ENCODE results near the gene TIAM1. TPM values are rescaled to one million over a fixed set of nuclear protein-coding genes. Genes with fewer than 3 reads are reported as not detected.

Gene TIAM1
- total RNA-seq, 1 donor from 2014 or later, result 17.8 TPM

DNA sequence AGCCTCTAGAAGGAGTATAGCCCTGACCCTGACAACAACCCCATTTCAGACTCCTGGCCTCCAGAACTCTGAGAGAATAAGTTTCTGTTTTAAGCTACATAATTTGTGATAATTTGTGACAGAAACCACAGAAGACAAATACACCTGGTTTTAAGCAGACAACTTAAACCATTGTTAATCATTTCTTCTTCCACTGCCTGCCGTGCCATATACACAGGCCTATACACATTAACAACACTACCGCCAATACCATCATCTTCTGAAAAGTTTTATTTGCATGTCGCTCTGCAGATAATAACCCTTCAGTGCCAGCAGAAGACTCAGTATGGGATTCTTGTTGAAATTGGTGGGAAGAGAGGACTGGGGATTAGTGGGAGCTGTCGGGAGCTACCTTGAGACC, 265.8 kb downstream of the TIAM1 start:
- peaks cover 3% of the 10 kb centered on the region for H3K9me3 Mint-ChIP-seq (ENCODE audit: unreplicated experiment)
- no peaks in the 10 kb centered on the region for H3K9me3 ChIP-seq (ENCODE audit: insufficient read depth, low read depth, low read length)
- no peaks in the 10 kb centered on the region for H3K79me2 ChIP-seq (ENCODE audit: insufficient read depth, low read length)
- H2AFZ ChIP-seq (ENCODE audit: low read depth, low read length), result no peak overlapping the region
- H3K9ac ChIP-seq (ENCODE audit: low read length), result no peak overlapping the region
- no peaks in the 10 kb centered on the region for H3K36me3 Mint-ChIP-seq (ENCODE audit: low read depth, unreplicated experiment)
- H4K20me1 ChIP-seq (ENCODE audit: insufficient read depth, low read length), result no peaks in the 10 kb centered on the region
- DNase-seq (ENCODE audit: low read depth) (no peak), FAIRE-seq (no peak)
- H3K27ac ChIP-seq (ENCODE audit: low read depth, low read length), result no peak overlapping the region
- H3K4me1 Mint-ChIP-seq (ENCODE audit: low read depth, unreplicated experiment), result no peaks in the 10 kb centered on the region
- no peak overlapping the region for H3K4me3 Mint-ChIP-seq (ENCODE audit: unreplicated experiment)
- no peak overlapping the region for H3K27ac Mint-ChIP-seq (ENCODE audit: unreplicated experiment)
- no peaks in the 10 kb centered on the region for H3K36me3 ChIP-seq (ENCODE audit: insufficient read depth, low read length)
- no peak for TF ChIP-seq EZH2 (IDR thresholded peaks at IDR 0.05; ENCODE audit: insufficient read depth, low read length)
- H3K27me3 Mint-ChIP-seq (ENCODE audit: low read depth, unreplicated experiment), result peaks cover 10% of the 10 kb centered on the region
- no peak overlapping the region for H3K4me2 ChIP-seq (ENCODE audit: low read length)
- no peaks in the 10 kb centered on the region for H3K4me1 ChIP-seq (ENCODE audit: insufficient read depth, low read length)
- no peak overlapping the region for H3K4me3 ChIP-seq (ENCODE audit: insufficient read depth, low read depth, low read length)
- H3K27me3 ChIP-seq (ENCODE audit: insufficient read depth, low read length), result no peaks in the 10 kb centered on the region

DNA sequence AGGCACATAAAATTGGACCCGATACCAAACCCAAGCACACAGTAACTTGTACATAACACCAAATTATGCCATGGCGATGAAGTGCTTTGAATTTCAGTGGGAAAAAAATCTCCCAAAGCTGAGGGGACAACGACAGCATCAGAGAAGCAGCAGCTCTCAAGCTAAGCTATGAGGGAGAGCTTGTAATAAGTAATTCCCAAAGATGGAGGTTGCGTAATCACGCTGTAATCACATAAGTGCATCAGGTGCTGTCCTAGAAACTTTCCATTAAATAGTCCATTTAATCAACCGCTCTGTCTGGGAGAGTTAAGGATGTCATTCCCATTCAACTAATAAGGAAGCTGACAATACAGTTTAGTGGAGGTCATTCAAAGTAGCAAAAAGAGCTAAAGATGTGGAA, 268.2 kb downstream of the TIAM1 start:
- Mint-ChIP-seq H3K27ac (ENCODE audit: unreplicated experiment) (no peak overlapping the region), H3K27me3 (ENCODE audit: low read depth, unreplicated experiment) (peaks cover 10% of the 10 kb centered on the region), H3K36me3 (ENCODE audit: low read depth, unreplicated experiment) (no peaks in the 10 kb centered on the region), H3K4me1 (ENCODE audit: low read depth, unreplicated experiment) (no peaks in the 10 kb centered on the region), H3K9me3 (ENCODE audit: unreplicated experiment) (peaks cover 3% of the 10 kb centered on the region), H3K4me3 (ENCODE audit: unreplicated experiment) (no peak overlapping the region)
- no peak overlapping the region for H3K4me2 ChIP-seq (ENCODE audit: low read length)
- no peak for DNase-seq (ENCODE audit: low read depth)
- H3K4me3 ChIP-seq (ENCODE audit: insufficient read depth, low read depth, low read length), result no peak overlapping the region
- H3K27me3 ChIP-seq (ENCODE audit: insufficient read depth, low read length), result no peaks in the 10 kb centered on the region
- H4K20me1 ChIP-seq (ENCODE audit: insufficient read depth, low read length), result no peaks in the 10 kb centered on the region
- no peak overlapping the region for H2AFZ ChIP-seq (ENCODE audit: low read depth, low read length)
- H3K9me3 ChIP-seq (ENCODE audit: insufficient read depth, low read depth, low read length), result no peaks in the 10 kb centered on the region
- no peaks in the 10 kb centered on the region for H3K36me3 ChIP-seq (ENCODE audit: insufficient read depth, low read length)
- no peaks in the 10 kb centered on the region for H3K79me2 ChIP-seq (ENCODE audit: insufficient read depth, low read length)
- no peaks in the 10 kb centered on the region for H3K4me1 ChIP-seq (ENCODE audit: insufficient read depth, low read length)
- TF ChIP-seq EZH2 (IDR thresholded peaks at IDR 0.05; ENCODE audit: insufficient read depth, low read length), result no peak
- TF ChIP-seq, protein P1, sequence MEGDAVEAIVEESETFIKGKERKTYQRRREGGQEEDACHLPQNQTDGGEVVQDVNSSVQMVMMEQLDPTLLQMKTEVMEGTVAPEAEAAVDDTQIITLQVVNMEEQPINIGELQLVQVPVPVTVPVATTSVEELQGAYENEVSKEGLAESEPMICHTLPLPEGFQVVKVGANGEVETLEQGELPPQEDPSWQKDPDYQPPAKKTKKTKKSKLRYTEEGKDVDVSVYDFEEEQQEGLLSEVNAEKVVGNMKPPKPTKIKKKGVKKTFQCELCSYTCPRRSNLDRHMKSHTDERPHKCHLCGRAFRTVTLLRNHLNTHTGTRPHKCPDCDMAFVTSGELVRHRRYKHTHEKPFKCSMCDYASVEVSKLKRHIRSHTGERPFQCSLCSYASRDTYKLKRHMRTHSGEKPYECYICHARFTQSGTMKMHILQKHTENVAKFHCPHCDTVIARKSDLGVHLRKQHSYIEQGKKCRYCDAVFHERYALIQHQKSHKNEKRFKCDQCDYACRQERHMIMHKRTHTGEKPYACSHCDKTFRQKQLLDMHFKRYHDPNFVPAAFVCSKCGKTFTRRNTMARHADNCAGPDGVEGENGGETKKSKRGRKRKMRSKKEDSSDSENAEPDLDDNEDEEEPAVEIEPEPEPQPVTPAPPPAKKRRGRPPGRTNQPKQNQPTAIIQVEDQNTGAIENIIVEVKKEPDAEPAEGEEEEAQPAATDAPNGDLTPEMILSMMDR (IDR thresholded peaks at IDR 0.05; ENCODE audit: insufficient read depth, low read depth, low read length), result no peak
- H3K9ac ChIP-seq (ENCODE audit: low read length), result no peak overlapping the region
- no peak overlapping the region for H3K27ac ChIP-seq (ENCODE audit: low read depth, low read length)
- no peak for FAIRE-seq

DNA sequence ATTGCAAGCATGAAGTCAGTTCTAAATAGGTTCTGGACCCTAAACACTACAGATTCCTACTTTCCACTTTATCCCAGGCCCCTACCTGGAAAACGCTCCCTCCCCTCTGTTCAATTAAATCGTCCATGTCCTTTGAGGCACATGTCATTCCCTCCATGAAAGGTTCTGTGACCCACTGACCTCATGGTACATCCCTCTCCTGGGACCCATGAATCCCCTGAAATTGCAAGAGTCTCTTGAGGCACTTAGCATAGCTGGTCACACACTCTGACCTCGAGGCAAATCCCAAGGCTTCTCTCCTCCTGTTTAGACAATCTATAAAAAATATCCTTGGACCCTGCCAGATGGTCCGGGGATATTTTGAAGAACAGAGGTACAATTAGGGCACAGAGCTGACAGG, 271.5 kb downstream of the TIAM1 start:
- H3K9me3 ChIP-seq (ENCODE audit: insufficient read depth, low read depth, low read length), result no peaks in the 10 kb centered on the region
- H3K4me1 ChIP-seq (ENCODE audit: insufficient read depth, low read length), result no peaks in the 10 kb centered on the region
- DNase-seq (ENCODE audit: low read depth) (no peak), FAIRE-seq (no peak)
- H3K36me3 Mint-ChIP-seq (ENCODE audit: low read depth, unreplicated experiment), result no peaks in the 10 kb centered on the region
- H3K9ac ChIP-seq (ENCODE audit: low read length), result no peak overlapping the region
- H4K20me1 ChIP-seq (ENCODE audit: insufficient read depth, low read length), result no peaks in the 10 kb centered on the region
- no peaks in the 10 kb centered on the region for H3K79me2 ChIP-seq (ENCODE audit: insufficient read depth, low read length)
- H3K4me2 ChIP-seq (ENCODE audit: low read length), result no peak overlapping the region
- no peaks in the 10 kb centered on the region for H3K36me3 ChIP-seq (ENCODE audit: insufficient read depth, low read length)
- H3K27me3 Mint-ChIP-seq (ENCODE audit: low read depth, unreplicated experiment), result peaks cover 10% of the 10 kb centered on the region
- H3K27ac Mint-ChIP-seq (ENCODE audit: unreplicated experiment), result no peak overlapping the region
- no peak overlapping the region for H3K4me3 Mint-ChIP-seq (ENCODE audit: unreplicated experiment)
- H3K4me1 Mint-ChIP-seq (ENCODE audit: low read depth, unreplicated experiment), result no peaks in the 10 kb centered on the region
- H3K4me3 ChIP-seq (ENCODE audit: insufficient read depth, low read depth, low read length), result no peak overlapping the region
- H3K27me3 ChIP-seq (ENCODE audit: insufficient read depth, low read length), result no peaks in the 10 kb centered on the region
- H3K9me3 Mint-ChIP-seq (ENCODE audit: unreplicated experiment), result peaks cover 2% of the 10 kb centered on the region
- no peak overlapping the region for H2AFZ ChIP-seq (ENCODE audit: low read depth, low read length)
- no peak overlapping the region for H3K27ac ChIP-seq (ENCODE audit: low read depth, low read length)
- TF ChIP-seq, protein P1 (IDR thresholded peaks at IDR 0.05; ENCODE audit: insufficient read depth, low read depth, low read length), result no peak
- TF ChIP-seq EZH2 (IDR thresholded peaks at IDR 0.05; ENCODE audit: insufficient read depth, low read length), result no peak
